ENCODE results near the gene C15orf61. TPM values are rescaled to one million over a fixed set of nuclear protein-coding genes. Genes with fewer than 3 reads are reported as not detected.

Gene C15orf61
- total RNA-seq, 1 donor from 2014 or later = 2.0 TPM

DNA sequence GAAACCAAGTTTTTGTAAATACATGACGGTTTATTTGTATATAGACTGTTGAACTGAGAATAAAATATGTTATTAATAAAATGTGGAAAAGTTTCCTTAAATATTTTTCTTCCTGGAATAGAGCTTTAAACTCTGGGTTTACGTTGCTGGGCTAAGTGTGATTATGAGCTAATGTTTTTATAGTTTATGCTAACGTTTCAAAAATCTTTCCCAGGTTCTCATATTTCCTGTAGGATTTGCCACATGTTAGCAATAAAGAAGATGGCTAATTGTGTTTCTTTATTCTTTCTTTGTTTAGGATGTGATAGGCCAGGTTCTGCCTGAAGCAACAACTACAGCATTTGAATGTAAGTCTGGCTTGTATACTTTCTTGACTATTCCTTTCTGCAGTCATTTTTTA, 28.8 kb downstream of the C15orf61 start:
- DNase-seq (ENCODE audit: low read depth in 2 of 2) = no peak

DNA sequence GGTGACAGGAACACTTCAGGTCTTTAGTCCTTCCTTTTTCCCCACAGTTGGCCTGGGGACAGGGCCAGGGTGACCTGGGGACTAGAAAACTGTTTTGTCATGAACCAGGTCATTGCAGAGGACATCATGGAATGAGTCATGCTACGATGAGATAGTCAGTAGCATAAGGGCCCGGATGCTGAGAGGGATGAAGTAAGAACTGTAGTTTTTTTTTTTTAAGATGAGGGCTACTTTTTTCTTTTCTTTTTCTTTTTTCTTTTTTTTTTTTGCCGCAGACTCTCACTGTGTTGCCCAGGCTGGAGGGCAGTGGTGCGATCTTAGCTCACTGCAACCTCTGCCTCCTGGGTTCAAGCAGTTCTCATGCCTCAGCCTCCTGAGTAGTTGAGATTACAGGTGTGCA, 29.6 kb downstream of the C15orf61 start:
- DNase-seq (ENCODE audit: low read depth in 2 of 2) = peak in 1 of 2 donors; percentile 17

DNA sequence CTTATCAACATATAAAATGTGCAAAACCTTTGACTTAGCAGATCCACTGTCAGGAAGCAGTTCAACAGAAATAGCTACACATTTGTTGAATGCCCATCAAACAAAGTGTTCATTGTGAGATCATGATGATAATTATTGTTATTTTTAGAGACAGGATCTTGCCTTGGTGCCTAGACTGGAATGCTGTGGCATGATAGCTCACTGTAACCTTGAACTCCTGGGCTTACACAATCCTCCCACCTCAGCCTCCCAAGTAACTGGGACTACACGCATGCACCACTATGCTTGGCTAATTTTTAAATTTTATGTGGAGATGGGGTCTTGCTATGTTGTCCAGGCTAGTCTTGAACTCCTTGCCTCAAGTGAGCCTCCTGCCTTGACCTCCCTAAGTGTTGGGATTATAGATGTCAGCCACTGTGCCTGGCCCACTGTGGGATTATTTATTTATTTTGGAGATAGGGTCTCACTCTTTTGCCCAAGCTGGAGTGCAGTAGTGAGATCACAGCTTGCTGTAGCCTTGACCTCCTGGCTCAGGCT, 30.3 kb downstream of the C15orf61 start:
- no peak for DNase-seq (ENCODE audit: low read depth in 2 of 2)

- DNase-seq (ENCODE audit: low read depth in 2 of 2) = no peak
Measured at GRCh38 chr15:67554580-67554979, 33.6 kb downstream of the C15orf61 start.

GRCh38 chr15:67556976-67557570, 36.1 kb downstream of the C15orf61 start:
- no peak for DNase-seq (ENCODE audit: low read depth in 2 of 2)

DNA sequence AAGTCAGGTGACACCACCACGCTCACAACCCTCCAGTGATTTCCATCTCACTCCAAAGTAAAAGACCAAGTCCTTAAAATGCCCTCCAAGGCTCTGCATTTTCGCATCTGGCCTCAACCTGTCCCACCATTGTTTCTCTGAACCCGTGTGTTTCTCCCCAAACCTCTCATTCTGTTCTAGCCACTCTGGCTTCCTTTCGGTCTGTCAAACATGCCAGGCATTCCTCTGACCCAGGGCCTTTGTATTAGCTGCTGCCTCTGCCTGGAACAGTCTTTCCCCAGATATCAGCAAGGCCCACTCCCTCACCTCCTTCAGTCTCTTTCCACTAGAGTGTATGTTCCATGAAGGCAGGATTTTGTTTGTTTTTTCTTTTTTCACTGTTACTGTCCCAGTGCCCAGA, 37.6 kb downstream of the C15orf61 start:
- no peak for DNase-seq (ENCODE audit: low read depth in 2 of 2)

DNA sequence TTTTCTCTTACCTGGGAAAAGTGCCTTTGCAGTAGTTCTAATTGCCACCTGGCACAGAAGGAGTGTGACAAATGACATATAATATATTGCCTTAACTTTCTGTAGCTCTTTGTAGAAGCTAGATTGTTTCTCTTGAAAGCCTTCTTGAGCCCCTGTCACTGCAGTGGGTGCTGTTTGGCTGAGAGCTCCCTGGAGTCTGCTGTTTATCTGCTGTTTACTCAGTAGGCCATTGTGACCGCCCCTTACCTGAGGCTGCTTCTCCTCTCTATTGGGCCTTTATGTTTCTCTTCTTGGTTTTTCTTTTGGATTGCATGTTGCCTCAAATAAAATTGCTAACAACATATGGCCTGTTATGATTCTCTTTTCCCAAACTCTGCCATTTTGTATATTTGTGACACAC, 38.2 kb downstream of the C15orf61 start:
- DNase-seq (ENCODE audit: low read depth in 2 of 2) = no peak

GRCh38 chr15:67559576-67559975, 38.6 kb downstream of the C15orf61 start:
- no peak for DNase-seq (ENCODE audit: low read depth in 2 of 2)

DNA sequence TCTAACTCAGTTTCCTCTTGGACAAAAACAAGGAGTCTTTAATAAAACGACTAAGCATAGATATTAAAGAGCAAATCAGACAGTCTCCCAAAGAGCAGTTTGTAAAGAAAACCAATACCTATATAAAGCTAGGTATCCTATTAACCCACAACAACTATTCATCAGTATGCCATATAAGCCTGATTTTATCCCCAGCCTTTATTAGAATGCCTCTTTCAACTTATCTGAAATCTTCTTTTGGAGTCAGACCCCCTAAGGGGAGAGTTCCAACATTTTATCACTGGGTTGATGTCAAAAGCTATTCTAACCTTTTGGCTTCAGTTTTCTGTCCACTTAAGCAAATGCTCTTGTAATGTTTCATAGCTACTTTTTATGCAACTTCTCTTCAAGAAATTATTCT, 39.4 kb downstream of the C15orf61 start:
- no peak for DNase-seq (ENCODE audit: low read depth in 2 of 2)

DNA sequence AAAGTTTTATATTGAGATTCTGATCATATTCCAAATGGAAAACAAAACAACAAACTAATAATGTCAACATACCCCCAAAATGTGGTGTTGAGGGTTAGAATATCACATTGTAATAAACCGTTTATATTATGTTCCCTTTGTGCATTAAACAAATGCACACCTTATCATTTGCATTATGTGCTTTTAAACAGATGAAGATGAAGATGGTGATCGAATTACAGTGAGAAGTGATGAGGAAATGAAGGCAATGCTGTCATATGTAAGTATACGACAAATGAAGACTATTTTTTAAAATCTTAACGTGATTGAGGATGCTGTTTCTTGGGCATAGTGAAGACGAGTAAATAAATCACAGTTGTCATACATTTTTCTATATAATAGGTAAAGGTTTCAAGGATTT, 42.2 kb downstream of the C15orf61 start:
- DNase-seq (ENCODE audit: low read depth in 2 of 2) = no peak

DNA sequence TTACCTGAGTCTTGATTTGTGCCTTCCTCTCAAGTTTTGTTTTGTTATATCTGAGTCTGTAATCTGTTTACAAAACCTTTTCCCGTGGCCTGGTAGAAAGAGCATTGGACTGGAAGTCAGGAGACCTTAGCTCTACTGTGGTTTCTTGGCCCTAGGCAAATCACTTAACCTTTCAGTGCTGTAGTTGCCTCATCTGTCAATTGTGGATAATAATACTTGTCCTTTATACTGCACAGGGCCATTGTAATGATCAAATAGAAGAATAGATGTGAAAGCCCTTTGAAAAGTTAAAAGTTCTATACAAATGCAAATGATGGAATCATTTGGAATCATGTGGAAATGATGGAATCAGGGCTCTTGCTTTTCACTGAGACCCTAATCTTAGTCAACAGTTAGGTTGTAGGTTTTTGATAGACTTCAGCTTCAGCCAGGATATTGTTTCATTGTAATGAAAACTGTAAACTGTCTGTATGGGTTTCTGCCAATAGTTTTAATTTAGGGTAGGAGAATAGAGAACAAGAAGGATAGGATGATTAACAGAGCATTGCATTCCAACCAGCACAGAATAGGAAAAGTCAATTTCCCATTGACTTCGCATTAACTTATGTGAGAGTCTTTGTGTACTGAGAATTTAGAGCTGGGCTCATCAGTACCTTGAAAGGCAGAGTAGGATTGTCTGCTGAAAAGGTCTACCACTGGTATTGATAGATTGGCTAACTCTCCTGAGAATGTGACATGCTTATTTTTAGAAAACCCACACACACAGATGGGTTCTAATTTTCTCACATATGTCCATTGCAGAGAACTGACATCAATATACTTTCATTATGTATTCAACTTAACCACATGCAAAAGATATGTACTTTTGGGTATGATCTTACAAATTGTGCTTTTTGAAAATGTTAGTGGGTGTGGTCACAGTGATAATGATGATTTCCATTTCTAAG, 43.4 kb downstream of the C15orf61 start:
- DNase-seq (ENCODE audit: low read depth in 2 of 2) = no peak

DNA sequence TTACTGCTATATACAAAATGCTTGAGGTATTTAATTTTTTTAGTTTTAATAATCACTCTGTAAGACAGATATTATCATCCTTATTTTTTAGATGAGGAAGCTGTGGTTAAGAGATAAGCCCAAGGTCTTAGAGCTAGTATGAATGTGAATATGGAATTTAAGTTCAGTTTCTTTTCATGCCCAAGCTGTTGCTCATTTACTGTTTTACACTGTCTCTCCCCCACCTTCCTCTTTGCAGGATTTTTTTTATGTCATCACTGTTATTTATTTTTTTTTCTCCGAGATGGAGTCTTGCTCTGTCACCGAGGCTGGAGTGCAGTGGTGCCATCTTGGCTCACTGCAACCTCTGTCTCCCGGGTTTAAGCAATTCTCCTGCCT, 44.0 kb downstream of the C15orf61 start:
- no peak for DNase-seq (ENCODE audit: low read depth in 2 of 2)

DNA sequence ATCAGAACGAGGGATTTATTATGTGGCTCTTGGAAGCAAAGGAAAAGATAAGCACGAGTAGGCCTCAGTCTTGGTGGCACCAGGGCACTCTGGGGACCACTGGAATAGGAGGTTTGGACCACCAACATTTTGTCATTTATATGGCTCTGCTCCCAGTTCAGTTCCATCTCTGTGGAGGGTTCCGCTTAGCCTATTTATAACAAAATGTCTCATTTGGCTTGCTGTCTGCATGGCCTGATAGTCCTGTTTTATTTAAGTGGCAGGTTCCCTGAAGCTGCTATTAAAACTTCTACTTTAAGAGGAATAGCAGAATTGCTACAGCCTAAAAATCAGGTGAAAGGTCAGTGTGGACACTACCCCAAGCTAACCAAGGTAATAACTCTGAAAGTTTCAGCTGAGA, 48.7 kb downstream of the C15orf61 start:
- no peak for DNase-seq (ENCODE audit: low read depth in 2 of 2)

- no peak for DNase-seq (ENCODE audit: low read depth in 2 of 2)
Measured at GRCh38 chr15:67570875-67571647, 50.1 kb downstream of the C15orf61 start.

GRCh38 chr15:67571648-67572415, 50.9 kb downstream of the C15orf61 start:
- no peak for DNase-seq (ENCODE audit: low read depth in 2 of 2)

- DNase-seq (ENCODE audit: low read depth in 2 of 2) = no peak
Measured at GRCh38 chr15:67573194-67573593, 52.3 kb downstream of the C15orf61 start.

DNA sequence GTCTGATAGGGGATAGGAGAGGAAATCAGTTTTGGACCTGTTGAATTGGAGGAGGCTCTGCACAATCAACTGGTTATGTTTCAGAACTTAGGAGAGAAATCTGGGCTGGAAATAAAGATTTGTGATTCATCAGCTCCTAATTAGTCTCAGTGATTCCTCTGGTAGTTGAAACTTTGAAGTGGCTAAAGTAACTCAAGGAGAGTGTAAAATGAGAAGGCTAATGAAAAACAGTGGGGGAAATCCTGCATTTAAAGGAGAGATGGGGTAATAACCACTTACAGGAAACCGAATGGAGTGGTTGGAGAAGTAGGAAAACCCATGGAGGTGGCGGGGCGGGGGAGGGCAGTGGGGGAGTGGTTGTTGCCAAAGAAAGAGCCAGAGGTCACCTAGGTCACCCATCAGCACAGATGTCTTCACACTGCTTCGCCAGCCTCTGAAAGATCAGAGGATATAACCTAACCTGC, 54.1 kb downstream of the C15orf61 start:
- no peak for DNase-seq (ENCODE audit: low read depth in 2 of 2)

GRCh38 chr15:67578020-67578600, 57.2 kb downstream of the C15orf61 start:
- DNase-seq (ENCODE audit: low read depth in 2 of 2) = no peak

- no peak for DNase-seq (ENCODE audit: low read depth in 2 of 2)
Measured at GRCh38 chr15:67579164-67579563, 58.2 kb downstream of the C15orf61 start.

Data from lung microvascular endothelial cell (primary cell).